HEK293 (cell line): ENCODE data around the gene ETF1.

Experiments used
- CTCF ChIA-PET: fragments of 350-600 bp; formaldehyde crosslinking; extraction: SDS; loops from one replicate; lab custom pipeline; 2021; ENCODE audit warnings: antibody characterized with exemption; lab: Yijun Ruan, JAX
- POLR2A ChIA-PET: fragments of 300-600 bp; formaldehyde crosslinking; extraction: SDS; loops from one replicate; lab custom pipeline; 2020; ENCODE audit warnings: antibody characterized with exemption, inconsistent platforms; lab: Yijun Ruan, JAX
- H3K27ac ChIP-seq: fragments of 200-500 bp; sonication (Bioruptor generic); 2 replicates; pipeline ENCODE4 v1.5.1; 2014; ENCODE audit warnings: low read depth, low read length, control low read depth, inconsistent platforms; ENCODE audit errors: extremely low read depth
- H3K36me3 ChIP-seq, 2 experiments: fragments of 200-500 bp in 1 of 2; sonication (Bioruptor generic) in 1 of 2; 1 replicate in 1 of 2; 2 replicates in 1 of 2; pipeline ENCODE4 v1.5.1; 2014 to 2017; ENCODE audit warnings: inconsistent platforms in 2 of 2, low read length in 2 of 2; ENCODE audit not compliant: control insufficient read depth in 2 of 2, insufficient read depth in 1 of 2
- H3K4me1 ChIP-seq: fragments of 200-500 bp; sonication (Bioruptor generic); 2 replicates; pipeline ENCODE4 v1.5.1; 2014; ENCODE audit warnings: mild to moderate bottlenecking, low read length, inconsistent platforms; ENCODE audit not compliant: control insufficient read depth, insufficient read depth
- H3K4me3 ChIP-seq: 2 replicates; pipeline ENCODE4 v1.5.1; 2011; ENCODE audit warnings: low read depth, mild to moderate bottlenecking, control low read depth, low read length, moderate library complexity
- H3K9me3 ChIP-seq: fragments of 200-500 bp; sonication (Bioruptor generic); 2 replicates; pipeline ENCODE4 v1.5.1; 2014; ENCODE audit warnings: low read depth, low read length, inconsistent platforms; ENCODE audit not compliant: control insufficient read depth, insufficient read depth
- OSR2 ChIP-seq: fragments of 450-650 bp; formaldehyde crosslinking; IDR thresholded peaks from 2 replicates; pipeline ENCODE4 v1.5.1; 2016; ENCODE audit warnings: missing biosample characterization, missing genetic modification characterization
- SALL2 ChIP-seq: fragments of 450-650 bp; formaldehyde crosslinking; IDR thresholded peaks from 2 replicates; pipeline ENCODE4 v1.5.0; 2017; ENCODE audit warnings: missing biosample characterization, mild to moderate bottlenecking, missing genetic modification characterization, borderline replicate concordance
- SP7 ChIP-seq: fragments of 450-650 bp; formaldehyde crosslinking; IDR thresholded peaks from 2 replicates; pipeline ENCODE4 v1.5.1; 2016; ENCODE audit warnings: missing biosample characterization, missing genetic modification characterization
- TRIM28 ChIP-seq: IDR thresholded peaks from 2 replicates; pipeline ENCODE4 v1.6.1; 2011; ENCODE audit warnings: low read length, control low read depth, borderline replicate concordance
- ZFHX2 ChIP-seq: fragments of 450-650 bp; formaldehyde crosslinking; conservative IDR thresholded peaks from 2 replicates; pipeline ENCODE4 v1.5.1; 2016; ENCODE audit warnings: missing biosample characterization, missing genetic modification characterization
- ZNF10 ChIP-seq: fragments of 450-650 bp; formaldehyde crosslinking; IDR thresholded peaks from 2 replicates; pipeline ENCODE4 v1.5.1; 2017; ENCODE audit warnings: missing biosample characterization, missing genetic modification characterization
- ZNF175 ChIP-seq: fragments of 450-650 bp; formaldehyde crosslinking; IDR thresholded peaks from 2 replicates; pipeline ENCODE4 v1.5.1; 2016; ENCODE audit warnings: missing biosample characterization, missing genetic modification characterization
- ZNF2 ChIP-seq: fragments of 450-650 bp; formaldehyde crosslinking; IDR thresholded peaks from 2 replicates; pipeline ENCODE4 v1.5.1; 2016; ENCODE audit warnings: missing biosample characterization, missing genetic modification characterization
- ZNF202 ChIP-seq: fragments of 450-650 bp; formaldehyde crosslinking; IDR thresholded peaks from 2 replicates; pipeline ENCODE4 v1.5.1; 2016; ENCODE audit warnings: missing biosample characterization, missing genetic modification characterization, borderline replicate concordance
- ZNF211 ChIP-seq: fragments of 450-650 bp; formaldehyde crosslinking; IDR thresholded peaks from 2 replicates; pipeline ENCODE4 v1.5.1; 2016; ENCODE audit warnings: low read depth, missing biosample characterization, missing genetic modification characterization
- ZNF239 ChIP-seq: fragments of 450-650 bp; formaldehyde crosslinking; IDR thresholded peaks from 2 replicates; pipeline ENCODE4 v1.5.1; 2016; ENCODE audit warnings: missing biosample characterization, missing genetic modification characterization
- ZNF341 ChIP-seq: fragments of 450-650 bp; formaldehyde crosslinking; IDR thresholded peaks from 2 replicates; pipeline ENCODE4; 2016; ENCODE audit warnings: low read depth, missing biosample characterization, missing genetic modification characterization
- ZNF404 ChIP-seq: fragments of 450-650 bp; formaldehyde crosslinking; IDR thresholded peaks from 2 replicates; pipeline ENCODE4 v1.5.1; 2017; ENCODE audit warnings: missing biosample characterization, missing genetic modification characterization
- ZNF473 ChIP-seq: fragments of 450-650 bp; formaldehyde crosslinking; IDR thresholded peaks from 2 replicates; pipeline ENCODE4 v1.5.1; 2017; ENCODE audit warnings: missing biosample characterization, missing genetic modification characterization
- ZNF660 ChIP-seq: fragments of 450-650 bp; IDR thresholded peaks from 2 replicates; pipeline ENCODE4 v1.5.1; 2018; ENCODE audit warnings: missing biosample characterization, mild to moderate bottlenecking, missing genetic modification characterization
- TF ChIP-seq, protein P1 (sequence below): fragments of 450-650 bp; formaldehyde crosslinking; conservative IDR thresholded peaks from 2 replicates; pipeline ENCODE4 v1.5.1; 2016; ENCODE audit warnings: low read depth, missing biosample characterization, missing genetic modification characterization
- TF ChIP-seq, protein P2 (sequence below): fragments of 450-650 bp; formaldehyde crosslinking; optimal IDR thresholded peaks from 2 replicates; pipeline ENCODE3; 2016; ENCODE audit warnings: missing biosample characterization, mild to moderate bottlenecking, missing genetic modification characterization
- TF ChIP-seq, protein P3 (sequence below): fragments of 450-650 bp; formaldehyde crosslinking; IDR thresholded peaks from 2 replicates; pipeline ENCODE4 v1.5.1; 2016; ENCODE audit warnings: missing biosample characterization, missing genetic modification characterization
- TF ChIP-seq, protein P4 (sequence below): fragments of 450-650 bp; formaldehyde crosslinking; IDR thresholded peaks from 2 replicates; pipeline ENCODE4 v1.5.1; 2016; ENCODE audit warnings: missing biosample characterization, missing genetic modification characterization, borderline replicate concordance
- TF ChIP-seq, protein P5 (sequence below): fragments of 450-650 bp; formaldehyde crosslinking; IDR thresholded peaks from 2 replicates; pipeline ENCODE4 v1.5.1; 2016; ENCODE audit warnings: missing biosample characterization, missing genetic modification characterization

The ETF1 gene

DNA sequence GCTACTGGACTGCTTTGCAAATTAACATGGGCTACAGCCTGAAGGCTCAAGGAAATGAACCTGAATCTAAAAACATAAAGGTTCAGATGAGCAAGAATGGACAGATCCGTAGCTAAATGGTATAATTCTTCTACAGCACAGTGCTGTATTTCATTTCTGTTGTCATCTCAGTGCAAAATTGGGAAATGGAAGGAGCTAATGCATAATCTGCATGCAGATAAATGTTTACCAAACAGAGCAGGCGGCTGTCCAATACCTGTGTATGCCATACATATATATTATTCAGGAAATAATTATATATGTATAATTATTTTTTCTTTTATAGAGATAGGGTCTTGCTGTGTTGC is 36.5 kb upstream of the ETF1 start (continued):
- TF ChIP-seq, protein P1, sequence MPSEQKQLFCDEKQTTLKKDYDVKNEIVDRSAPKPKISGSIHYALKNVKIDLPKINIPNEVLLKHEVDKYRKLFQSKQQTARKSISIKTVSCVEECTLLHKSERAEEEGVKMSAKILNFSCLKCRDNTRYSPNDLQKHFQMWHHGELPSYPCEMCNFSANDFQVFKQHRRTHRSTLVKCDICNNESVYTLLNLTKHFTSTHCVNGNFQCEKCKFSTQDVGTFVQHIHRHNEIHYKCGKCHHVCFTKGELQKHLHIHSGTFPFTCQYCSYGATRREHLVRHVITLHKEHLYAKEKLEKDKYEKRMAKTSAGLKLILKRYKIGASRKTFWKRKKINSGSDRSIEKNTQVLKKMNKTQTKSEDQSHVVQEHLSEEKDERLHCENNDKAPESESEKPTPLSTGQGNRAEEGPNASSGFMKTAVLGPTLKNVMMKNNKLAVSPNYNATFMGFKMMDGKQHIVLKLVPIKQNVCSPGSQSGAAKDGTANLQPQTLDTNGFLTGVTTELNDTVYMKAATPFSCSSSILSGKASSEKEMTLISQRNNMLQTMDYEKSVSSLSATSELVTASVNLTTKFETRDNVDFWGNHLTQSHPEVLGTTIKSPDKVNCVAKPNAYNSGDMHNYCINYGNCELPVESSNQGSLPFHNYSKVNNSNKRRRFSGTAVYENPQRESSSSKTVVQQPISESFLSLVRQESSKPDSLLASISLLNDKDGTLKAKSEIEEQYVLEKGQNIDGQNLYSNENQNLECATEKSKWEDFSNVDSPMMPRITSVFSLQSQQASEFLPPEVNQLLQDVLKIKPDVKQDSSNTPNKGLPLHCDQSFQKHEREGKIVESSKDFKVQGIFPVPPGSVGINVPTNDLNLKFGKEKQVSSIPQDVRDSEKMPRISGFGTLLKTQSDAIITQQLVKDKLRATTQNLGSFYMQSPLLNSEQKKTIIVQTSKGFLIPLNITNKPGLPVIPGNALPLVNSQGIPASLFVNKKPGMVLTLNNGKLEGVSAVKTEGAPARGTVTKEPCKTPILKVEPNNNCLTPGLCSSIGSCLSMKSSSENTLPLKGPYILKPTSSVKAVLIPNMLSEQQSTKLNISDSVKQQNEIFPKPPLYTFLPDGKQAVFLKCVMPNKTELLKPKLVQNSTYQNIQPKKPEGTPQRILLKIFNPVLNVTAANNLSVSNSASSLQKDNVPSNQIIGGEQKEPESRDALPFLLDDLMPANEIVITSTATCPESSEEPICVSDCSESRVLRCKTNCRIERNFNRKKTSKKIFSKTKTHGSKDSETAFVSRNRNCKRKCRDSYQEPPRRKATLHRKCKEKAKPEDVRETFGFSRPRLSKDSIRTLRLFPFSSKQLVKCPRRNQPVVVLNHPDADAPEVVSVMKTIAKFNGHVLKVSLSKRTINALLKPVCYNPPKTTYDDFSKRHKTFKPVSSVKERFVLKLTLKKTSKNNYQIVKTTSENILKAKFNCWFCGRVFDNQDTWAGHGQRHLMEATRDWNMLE (tag by site-specific recombination), result no peak
- TF ChIP-seq SALL2 (tag by site-specific recombination) (no peak), ZNF211 (tag by site-specific recombination) (no peak)

DNA sequence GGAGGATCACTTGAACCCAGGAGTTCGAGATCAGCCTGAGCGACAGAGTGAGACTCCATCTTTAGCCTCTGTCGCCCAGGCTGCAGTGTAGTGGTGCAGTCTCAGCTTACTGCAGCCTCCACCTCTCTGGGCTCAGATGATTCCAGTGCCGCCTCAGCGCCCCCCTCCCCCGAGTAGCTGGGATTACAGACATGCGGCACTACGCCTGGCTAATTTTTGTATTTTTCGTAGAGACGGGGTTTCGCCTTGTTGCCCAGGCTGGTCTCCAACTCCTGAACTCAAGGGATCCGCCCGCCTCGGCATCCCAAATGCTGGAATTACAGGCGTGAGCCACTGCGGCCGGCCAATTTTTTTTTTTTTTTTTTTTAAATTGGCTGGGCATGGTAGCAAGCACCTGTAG is 34.4 kb upstream of the ETF1 start:
- Histone ChIP-seq H3K36me3 (peaks cover 12 to 18% of the 10 kb centered on the region in 2 experiments), H3K4me1 (no peaks in the 10 kb centered on the region), H3K4me3 (no peak overlapping the region), H3K27ac (no peak overlapping the region), H3K9me3 (no peaks in the 10 kb centered on the region)
- POLR2A ChIA-PET, result interaction anchor here (0.7 kb wide), 1 partner anchor 710 kb away, joined by 3 read pairs; no protein-coding TSS in a partner anchor
- 0 out of 2 replicates have a peak, but pooled peaks have one; percentile 5 for TF ChIP-seq ZFHX2 (tag by site-specific recombination)
- TF ChIP-seq SP7 (tag by site-specific recombination), result no peak
- CTCF ChIA-PET, result interaction anchor here (0.7 kb wide), 2 partner anchors 43 to 650 kb away, joined by 3 read pairs; no protein-coding TSS in a partner anchor

DNA sequence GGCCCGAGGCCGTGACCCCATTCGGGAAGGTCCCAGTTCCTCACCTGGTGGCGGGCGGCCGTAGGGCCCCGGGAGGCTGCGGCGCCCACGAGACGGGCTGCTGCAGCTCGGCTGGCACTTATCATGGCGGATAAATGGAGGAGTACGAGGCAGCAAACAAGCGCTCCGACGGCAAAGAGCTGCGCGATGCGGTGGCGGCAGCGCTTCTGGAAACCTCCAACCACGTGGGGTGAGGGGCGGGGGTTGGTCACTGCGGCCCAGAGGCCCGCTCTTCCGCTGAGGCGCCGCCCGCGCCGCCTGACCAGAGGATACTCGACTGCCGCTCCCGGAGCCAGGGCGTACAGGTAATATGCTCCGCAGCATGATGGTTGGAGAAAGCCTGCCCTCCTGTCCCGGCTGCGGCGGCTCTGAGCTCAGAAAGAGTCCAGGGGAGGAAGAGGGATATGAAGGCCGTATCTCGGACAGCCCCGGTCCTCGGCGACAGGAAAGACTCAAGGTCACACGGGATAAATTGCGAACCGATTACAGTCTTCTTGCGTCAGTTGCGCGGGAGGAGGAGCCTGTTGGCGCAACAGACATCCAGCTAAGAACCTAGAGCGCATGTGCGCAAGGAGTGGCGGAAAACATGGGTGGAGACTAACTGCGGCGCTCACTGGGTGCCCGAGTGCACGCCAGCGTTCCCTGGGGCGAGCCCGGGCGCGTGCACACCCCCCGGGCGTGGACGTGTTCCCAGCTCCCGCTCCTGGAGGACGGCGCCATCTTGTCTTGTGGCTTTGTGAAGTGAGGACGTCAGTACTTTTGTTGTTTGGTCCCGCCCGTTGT is 32.4 kb upstream of the ETF1 start, which contains the start of gene HSPA9:
Gene HSPA9 (minus strand): TSS at position 208 of the 822 bp plus-strand sequence. CDS start 83 bp downstream, at position 125.
- POLR2A ChIA-PET, result interaction anchor here (0.7 to 2.0 kb wide), 23 partner anchors 9 to 767 kb away, joined by 3 to 27 read pairs (median 4); partner anchors contain the start of genes CTNNA1, EGR1, ETF1 and KDM3B
- Histone ChIP-seq H3K9me3 (no peaks in the 10 kb centered on the region), H3K36me3 (peaks cover 30 to 38% of the 10 kb centered on the region in 2 experiments), H3K27ac (peak within 1 kb of the TSS; percentile 99), H3K4me3 (peak within 1 kb of the TSS; percentile 75), H3K4me1 (no peaks in the 10 kb centered on the region)
- CTCF ChIA-PET, result interaction anchor here (1.2 kb wide), 1 partner anchor 13 kb away, joined by 3 read pairs; no protein-coding TSS in a partner anchor
- TF ChIP-seq ZNF202 (tag by site-specific recombination) (no peak), ZNF404 (tag by site-specific recombination) (no peak), ZNF175 (tag by site-specific recombination) (no peak), ZNF239 (tag by site-specific recombination) (no peak), ZNF10 (peak; percentile 38; the same call in 1 of the 2 replicates), ZNF473 (tag by site-specific recombination) (no peak), OSR2 (tag by site-specific recombination) (peak; percentile 71), ZNF341 (tag by site-specific recombination) (peak; percentile 80), TRIM28 (peak; percentile 70), ZNF2 (peak; percentile 94), ZNF660 (tag by site-specific recombination) (peak; percentile 9)
- TF ChIP-seq, protein P2, sequence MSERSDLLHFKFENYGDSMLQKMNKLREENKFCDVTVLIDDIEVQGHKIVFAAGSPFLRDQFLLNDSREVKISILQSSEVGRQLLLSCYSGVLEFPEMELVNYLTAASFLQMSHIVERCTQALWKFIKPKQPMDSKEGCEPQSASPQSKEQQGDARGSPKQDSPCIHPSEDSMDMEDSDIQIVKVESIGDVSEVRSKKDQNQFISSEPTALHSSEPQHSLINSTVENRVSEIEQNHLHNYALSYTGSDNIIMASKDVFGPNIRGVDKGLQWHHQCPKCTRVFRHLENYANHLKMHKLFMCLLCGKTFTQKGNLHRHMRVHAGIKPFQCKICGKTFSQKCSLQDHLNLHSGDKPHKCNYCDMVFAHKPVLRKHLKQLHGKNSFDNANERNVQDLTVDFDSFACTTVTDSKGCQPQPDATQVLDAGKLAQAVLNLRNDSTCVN (tag by site-specific recombination), result peak; percentile 99
- TF ChIP-seq, protein P3, sequence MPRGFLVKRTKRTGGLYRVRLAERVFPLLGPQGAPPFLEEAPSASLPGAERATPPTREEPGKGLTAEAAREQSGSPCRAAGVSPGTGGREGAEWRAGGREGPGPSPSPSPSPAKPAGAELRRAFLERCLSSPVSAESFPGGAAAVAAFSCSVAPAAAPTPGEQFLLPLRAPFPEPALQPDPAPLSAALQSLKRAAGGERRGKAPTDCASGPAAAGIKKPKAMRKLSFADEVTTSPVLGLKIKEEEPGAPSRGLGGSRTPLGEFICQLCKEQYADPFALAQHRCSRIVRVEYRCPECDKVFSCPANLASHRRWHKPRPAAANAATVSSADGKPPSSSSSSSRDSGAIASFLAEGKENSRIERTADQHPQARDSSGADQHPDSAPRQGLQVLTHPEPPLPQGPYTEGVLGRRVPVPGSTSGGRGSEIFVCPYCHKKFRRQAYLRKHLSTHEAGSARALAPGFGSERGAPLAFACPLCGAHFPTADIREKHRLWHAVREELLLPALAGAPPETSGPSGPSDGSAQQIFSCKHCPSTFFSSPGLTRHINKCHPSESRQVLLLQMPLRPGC, result peak; percentile 57; the same call in 1 of the 2 replicates
- TF ChIP-seq, protein P4, sequence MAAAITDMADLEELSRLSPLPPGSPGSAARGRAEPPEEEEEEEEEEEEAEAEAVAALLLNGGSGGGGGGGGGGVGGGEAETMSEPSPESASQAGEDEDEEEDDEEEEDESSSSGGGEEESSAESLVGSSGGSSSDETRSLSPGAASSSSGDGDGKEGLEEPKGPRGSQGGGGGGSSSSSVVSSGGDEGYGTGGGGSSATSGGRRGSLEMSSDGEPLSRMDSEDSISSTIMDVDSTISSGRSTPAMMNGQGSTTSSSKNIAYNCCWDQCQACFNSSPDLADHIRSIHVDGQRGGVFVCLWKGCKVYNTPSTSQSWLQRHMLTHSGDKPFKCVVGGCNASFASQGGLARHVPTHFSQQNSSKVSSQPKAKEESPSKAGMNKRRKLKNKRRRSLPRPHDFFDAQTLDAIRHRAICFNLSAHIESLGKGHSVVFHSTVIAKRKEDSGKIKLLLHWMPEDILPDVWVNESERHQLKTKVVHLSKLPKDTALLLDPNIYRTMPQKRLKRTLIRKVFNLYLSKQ (tag by site-specific recombination), result no peak
- TF ChIP-seq, protein P5, sequence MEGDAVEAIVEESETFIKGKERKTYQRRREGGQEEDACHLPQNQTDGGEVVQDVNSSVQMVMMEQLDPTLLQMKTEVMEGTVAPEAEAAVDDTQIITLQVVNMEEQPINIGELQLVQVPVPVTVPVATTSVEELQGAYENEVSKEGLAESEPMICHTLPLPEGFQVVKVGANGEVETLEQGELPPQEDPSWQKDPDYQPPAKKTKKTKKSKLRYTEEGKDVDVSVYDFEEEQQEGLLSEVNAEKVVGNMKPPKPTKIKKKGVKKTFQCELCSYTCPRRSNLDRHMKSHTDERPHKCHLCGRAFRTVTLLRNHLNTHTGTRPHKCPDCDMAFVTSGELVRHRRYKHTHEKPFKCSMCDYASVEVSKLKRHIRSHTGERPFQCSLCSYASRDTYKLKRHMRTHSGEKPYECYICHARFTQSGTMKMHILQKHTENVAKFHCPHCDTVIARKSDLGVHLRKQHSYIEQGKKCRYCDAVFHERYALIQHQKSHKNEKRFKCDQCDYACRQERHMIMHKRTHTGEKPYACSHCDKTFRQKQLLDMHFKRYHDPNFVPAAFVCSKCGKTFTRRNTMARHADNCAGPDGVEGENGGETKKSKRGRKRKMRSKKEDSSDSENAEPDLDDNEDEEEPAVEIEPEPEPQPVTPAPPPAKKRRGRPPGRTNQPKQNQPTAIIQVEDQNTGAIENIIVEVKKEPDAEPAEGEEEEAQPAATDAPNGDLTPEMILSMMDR (tag by site-specific recombination), result peak; percentile 54; the same call in 1 of the 2 replicates
